ENCODE measurements around the gene CYP27B1.

The CYP27B1 gene

GRCh38 chr12:57741844-57742738 is 24.8 kb downstream of the CYP27B1 start:
- in situ Hi-C loops (cut with HindIII; ENCODE audit: low pct_ligation_motif_present, low pct_unique_long_range_greater_than_20kb, low sequenced_read_pairs), result no loop called here
- peak; percentile 43 for DNase-seq

GRCh38 chr12:57741413-57741789 is 25.5 kb downstream of the CYP27B1 start:
- DNase-seq, result no peak
- in situ Hi-C loops (cut with HindIII; ENCODE audit: low pct_ligation_motif_present, low pct_unique_long_range_greater_than_20kb, low sequenced_read_pairs), result no loop called here

GRCh38 chr12:57740656-57741412 is 26.0 kb downstream of the CYP27B1 start:
- no peak for DNase-seq
- in situ Hi-C loops (cut with HindIII; ENCODE audit: low pct_ligation_motif_present, low pct_unique_long_range_greater_than_20kb, low sequenced_read_pairs), result no loop called here

- no peak for DNase-seq
- in situ Hi-C loops (cut with HindIII; ENCODE audit: low pct_ligation_motif_present, low pct_unique_long_range_greater_than_20kb, low sequenced_read_pairs), result no loop called here
Measured at GRCh38 chr12:57739914-57740538, 26.9 kb downstream of the CYP27B1 start.

- in situ Hi-C loops (cut with HindIII; ENCODE audit: low pct_ligation_motif_present, low pct_unique_long_range_greater_than_20kb, low sequenced_read_pairs), result no loop called here
Measured at GRCh38 chr12:57739387-57739786, 27.5 kb downstream of the CYP27B1 start.

GRCh38 chr12:57738661-57739237 is 28.1 kb downstream of the CYP27B1 start, which contains the start of gene AGAP2:
AGAP2 (minus strand) TSS chr12:57738742; CDS start chr12:57738246, 496 bp downstream.
- in situ Hi-C loops (cut with HindIII; ENCODE audit: low pct_ligation_motif_present, low pct_unique_long_range_greater_than_20kb, low sequenced_read_pairs), result no loop called here

More at GRCh38 chr12:57739387-57739786, 27.5 kb downstream of the CYP27B1 start:
- DNase-seq, result no peak

GRCh38 chr12:57737467-57738460 is 29.1 kb downstream of the CYP27B1 start:
- peak; percentile 50 for DNase-seq
- in situ Hi-C loops (cut with HindIII; ENCODE audit: low pct_ligation_motif_present, low pct_unique_long_range_greater_than_20kb, low sequenced_read_pairs), result no loop called here

More at GRCh38 chr12:57738661-57739237, 28.1 kb downstream of the CYP27B1 start, which contains the start of gene AGAP2:
- DNase-seq, result peak; percentile 35

- DNase-seq, result no peak
- in situ Hi-C loops (cut with HindIII; ENCODE audit: low pct_ligation_motif_present, low pct_unique_long_range_greater_than_20kb, low sequenced_read_pairs), result no loop called here
Measured at GRCh38 chr12:57736741-57737466, 30.0 kb downstream of the CYP27B1 start.

- in situ Hi-C loops (cut with HindIII; ENCODE audit: low pct_ligation_motif_present, low pct_unique_long_range_greater_than_20kb, low sequenced_read_pairs), result no loop called here
- DNase-seq, result peak; percentile 68
Measured at GRCh38 chr12:57735952-57736740, 30.7 kb downstream of the CYP27B1 start.

GRCh38 chr12:57735198-57735855 is 31.6 kb downstream of the CYP27B1 start:
- no peak for DNase-seq
- in situ Hi-C loops (cut with HindIII; ENCODE audit: low pct_ligation_motif_present, low pct_unique_long_range_greater_than_20kb, low sequenced_read_pairs), result no loop called here

- in situ Hi-C loops (cut with HindIII; ENCODE audit: low pct_ligation_motif_present, low pct_unique_long_range_greater_than_20kb, low sequenced_read_pairs), result no loop called here
- no peak for DNase-seq
Measured at GRCh38 chr12:57734591-57734990, 32.3 kb downstream of the CYP27B1 start.

GRCh38 chr12:57733928-57734327 is 33.0 kb downstream of the CYP27B1 start:
- no peak for DNase-seq
- in situ Hi-C loops (cut with HindIII; ENCODE audit: low pct_ligation_motif_present, low pct_unique_long_range_greater_than_20kb, low sequenced_read_pairs), result no loop called here

- in situ Hi-C loops (cut with HindIII; ENCODE audit: low pct_ligation_motif_present, low pct_unique_long_range_greater_than_20kb, low sequenced_read_pairs), result no loop called here
Measured at GRCh38 chr12:57732726-57733593, 33.9 kb downstream of the CYP27B1 start.

GRCh38 chr12:57732270-57732669 is 34.6 kb downstream of the CYP27B1 start:
- in situ Hi-C loops (cut with HindIII; ENCODE audit: low pct_ligation_motif_present, low pct_unique_long_range_greater_than_20kb, low sequenced_read_pairs), result no loop called here
- DNase-seq, result no peak

More at GRCh38 chr12:57732726-57733593, 33.9 kb downstream of the CYP27B1 start:
- DNase-seq, result no peak
